SU-DHL-6 (cell line): ENCODE measurements around the gene EFCAB9.
"Not testable (repeated sequence)": the region's sequence is repeated elsewhere in the genome, so short reads cannot be mapped to it uniquely, and the experiment has no call there.

Experiments used
- H2AFZ ChIP-seq: fragments of 200-600 bp; sonication (generic); 2 replicates; pipeline ENCODE4 v1.6.1; 2014; ENCODE audit warnings: low read depth, mild to moderate bottlenecking, moderate library complexity, mixed read lengths, antibody characterized with exemption, low read length; ENCODE audit not compliant: severe bottlenecking
- H3F3A ChIP-seq: fragments of 200-600 bp; shearing (Covaris generic); 2 replicates; pipeline ENCODE4 v1.6.0; 2016; ENCODE audit warnings: antibody characterized with exemption, mild to moderate bottlenecking; ENCODE audit not compliant: insufficient read depth
- H3K27ac ChIP-seq: fragments of 200-600 bp; sonication (generic); 2 replicates; pipeline ENCODE4 v1.5.1; 2016; ENCODE audit warnings: low read depth, mild to moderate bottlenecking, low read length, moderate library complexity, mixed read lengths
- H3K27me3 ChIP-seq: fragments of 200-600 bp; sonication (generic), shearing (Covaris generic); 2 replicates; pipeline ENCODE4 v1.6.0; 2014; ENCODE audit warnings: mild to moderate bottlenecking, low read length
- H3K36me3 ChIP-seq: fragments of 200-600 bp; sonication (generic); 2 replicates; pipeline ENCODE4 v1.6.1; 2014; ENCODE audit warnings: mild to moderate bottlenecking, low read length, mixed read lengths
- H3K4me2 ChIP-seq: fragments of 300-600, 200-600 bp; shearing (Covaris generic), sonication (generic); 2 replicates; pipeline ENCODE4 v1.6.0; 2014; ENCODE audit warnings: low read length, low read depth, mild to moderate bottlenecking; ENCODE audit not compliant: poor library complexity, severe bottlenecking
- H3K4me3 ChIP-seq: fragments of 200-600 bp; sonication (generic); 2 replicates; pipeline ENCODE4 v1.5.1; 2014; ENCODE audit warnings: antibody characterized with exemption, low read length, mild to moderate bottlenecking, mixed read lengths; ENCODE audit not compliant: insufficient read depth, poor library complexity, severe bottlenecking
- H3K79me2 ChIP-seq: fragments of 200-600 bp; sonication (generic); 2 replicates; pipeline ENCODE4 v1.6.1; 2014; ENCODE audit warnings: mild to moderate bottlenecking, low read length, moderate library complexity; ENCODE audit not compliant: insufficient read depth
- H3K9ac ChIP-seq: fragments of 200-600 bp; sonication (generic); 2 replicates; pipeline ENCODE4 v1.7.0; 2014; ENCODE audit warnings: mild to moderate bottlenecking, low read length
- H3K9me2 ChIP-seq: fragments of 200-600 bp; sonication (generic); replicated peaks from 2 replicates; pipeline ENCODE4 v1.6.1; 2014; ENCODE audit warnings: low read length; ENCODE audit not compliant: insufficient read depth
- H3K9me3 ChIP-seq: fragments of 200-600 bp; sonication (generic); 2 replicates; pipeline ENCODE4 v1.6.1; 2014; ENCODE audit warnings: low read length, mixed read lengths; ENCODE audit not compliant: insufficient read depth
- H4K20me1 ChIP-seq: fragments of 200-600 bp; sonication (generic); 2 replicates; pipeline ENCODE4 v1.6.1; 2014; ENCODE audit warnings: low read depth, mild to moderate bottlenecking, antibody characterized with exemption, low read length, moderate library complexity, mixed read lengths
- EZH2phosphoT487 ChIP-seq: fragments of 200-600 bp; sonication (generic), shearing (Covaris generic); conservative IDR thresholded peaks from 2 replicates; pipeline ENCODE4 v1.6.1; 2018; ENCODE audit warnings: mild to moderate bottlenecking, antibody characterized with exemption, low read length, moderate library complexity, mixed read lengths
- TF ChIP-seq, protein P1 (sequence below): fragments of 200-600 bp; sonication (generic); IDR thresholded peaks from one replicate; pipeline ENCODE4 v1.5.1; 2017; ENCODE audit warnings: antibody characterized with exemption, mild to moderate bottlenecking, low read length, moderate library complexity; ENCODE audit not compliant: insufficient read depth, poor library complexity, severe bottlenecking

The EFCAB9 gene

DNA sequence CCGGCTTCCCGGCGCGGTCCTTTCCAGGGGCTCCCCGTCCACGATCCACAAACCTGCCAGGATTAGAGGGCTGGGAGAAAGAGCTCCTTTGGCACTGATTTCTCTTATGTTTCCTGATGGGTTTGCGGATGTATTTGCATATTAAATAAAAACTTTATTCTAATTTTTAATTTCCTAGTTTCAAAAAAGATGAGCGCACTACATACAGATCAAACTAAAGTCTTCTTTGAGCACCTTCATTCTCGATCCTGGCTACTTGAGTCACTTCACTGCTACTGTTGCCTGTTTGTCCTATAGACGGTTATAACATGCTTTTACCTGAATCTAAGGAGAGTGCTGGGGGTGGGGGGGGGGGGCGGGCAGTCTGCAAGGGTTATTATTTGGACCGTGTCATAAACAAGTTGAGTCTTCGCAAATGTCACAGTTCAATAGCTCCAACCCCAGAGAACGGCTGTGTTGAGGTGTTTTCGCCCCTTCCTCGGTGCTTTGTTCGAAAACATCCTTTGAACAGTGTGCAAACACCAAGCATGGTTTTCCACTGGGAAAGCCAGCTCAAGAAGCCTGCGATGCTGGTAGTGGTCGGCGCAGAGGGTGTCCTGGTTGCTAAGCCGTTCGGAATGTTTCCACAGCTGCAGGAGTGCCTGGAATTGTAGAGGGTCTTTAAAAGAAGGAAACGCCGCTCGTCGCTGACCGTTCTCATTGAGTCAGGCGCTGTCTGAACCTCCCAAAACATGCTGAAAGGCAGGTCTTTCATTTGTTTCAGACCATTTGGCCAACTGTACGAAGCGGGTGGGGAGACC lies 4.9 kb upstream of the EFCAB9 start:
- no peaks in the 10 kb centered on the region for H3K9me3 ChIP-seq
- peak overlapping the region; percentile 87 for H2AFZ ChIP-seq
- H3K4me3 ChIP-seq = peak overlapping the region; percentile 66
- no peak overlapping the region for H3K27ac ChIP-seq
- H3K79me2 ChIP-seq = peaks cover 38% of the 10 kb centered on the region
- no peaks in the 10 kb centered on the region for H3F3A ChIP-seq
- TF ChIP-seq, protein P1, sequence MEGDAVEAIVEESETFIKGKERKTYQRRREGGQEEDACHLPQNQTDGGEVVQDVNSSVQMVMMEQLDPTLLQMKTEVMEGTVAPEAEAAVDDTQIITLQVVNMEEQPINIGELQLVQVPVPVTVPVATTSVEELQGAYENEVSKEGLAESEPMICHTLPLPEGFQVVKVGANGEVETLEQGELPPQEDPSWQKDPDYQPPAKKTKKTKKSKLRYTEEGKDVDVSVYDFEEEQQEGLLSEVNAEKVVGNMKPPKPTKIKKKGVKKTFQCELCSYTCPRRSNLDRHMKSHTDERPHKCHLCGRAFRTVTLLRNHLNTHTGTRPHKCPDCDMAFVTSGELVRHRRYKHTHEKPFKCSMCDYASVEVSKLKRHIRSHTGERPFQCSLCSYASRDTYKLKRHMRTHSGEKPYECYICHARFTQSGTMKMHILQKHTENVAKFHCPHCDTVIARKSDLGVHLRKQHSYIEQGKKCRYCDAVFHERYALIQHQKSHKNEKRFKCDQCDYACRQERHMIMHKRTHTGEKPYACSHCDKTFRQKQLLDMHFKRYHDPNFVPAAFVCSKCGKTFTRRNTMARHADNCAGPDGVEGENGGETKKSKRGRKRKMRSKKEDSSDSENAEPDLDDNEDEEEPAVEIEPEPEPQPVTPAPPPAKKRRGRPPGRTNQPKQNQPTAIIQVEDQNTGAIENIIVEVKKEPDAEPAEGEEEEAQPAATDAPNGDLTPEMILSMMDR = no peak
- TF ChIP-seq EZH2phosphoT487 = no peak
- H4K20me1 ChIP-seq = no peaks in the 10 kb centered on the region
- H3K36me3 ChIP-seq = no peaks in the 10 kb centered on the region
- H3K9ac ChIP-seq = peak overlapping the region; percentile 91
- no peaks in the 10 kb centered on the region for H3K27me3 ChIP-seq
- H3K9me2 ChIP-seq = no peaks in the 10 kb centered on the region
- peak overlapping the region; percentile 77 for H3K4me2 ChIP-seq

DNA sequence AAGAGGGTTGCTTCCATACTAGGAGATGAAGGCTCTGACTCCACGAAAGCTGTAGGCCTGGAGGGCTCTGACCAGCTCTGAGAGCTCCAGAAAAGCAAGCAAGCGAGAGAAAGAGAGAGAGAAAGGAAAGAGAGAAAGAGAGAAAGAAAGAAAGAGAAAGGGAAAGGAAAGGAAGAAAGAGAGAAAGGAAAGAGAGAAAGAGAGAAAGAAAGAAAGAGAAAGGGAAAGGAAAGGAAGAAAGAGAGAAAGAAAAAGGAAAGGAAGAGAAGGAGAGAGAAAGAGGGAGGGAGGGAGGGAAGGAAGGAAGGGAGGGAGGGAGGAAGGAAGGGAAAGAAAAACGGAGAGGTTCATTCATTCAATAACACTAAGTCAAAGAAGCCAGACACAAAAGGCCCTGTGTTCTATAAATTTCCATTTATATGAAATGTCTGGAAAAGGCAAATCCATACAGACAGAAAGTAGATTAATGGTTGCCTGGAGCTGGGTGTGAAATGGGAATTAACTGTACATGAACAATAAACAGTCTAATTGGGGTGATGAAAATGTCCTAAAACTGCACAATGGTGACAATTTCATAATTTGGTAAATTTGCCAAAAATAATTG lies 4.2 kb upstream of the EFCAB9 start:
- H3K27me3 ChIP-seq = no peaks in the 10 kb centered on the region
- H3K4me3 ChIP-seq = no peak overlapping the region
- no peak for TF ChIP-seq EZH2phosphoT487
- TF ChIP-seq, protein P1 = no peak
- no peak overlapping the region for H3K4me2 ChIP-seq
- no peaks in the 10 kb centered on the region for H3K9me2 ChIP-seq
- H3K27ac ChIP-seq = no peak overlapping the region
- no peaks in the 10 kb centered on the region for H3K9me3 ChIP-seq
- no peaks in the 10 kb centered on the region for H3K36me3 ChIP-seq
- no peak overlapping the region for H3K9ac ChIP-seq
- H4K20me1 ChIP-seq = no peaks in the 10 kb centered on the region
- H3K79me2 ChIP-seq = peaks cover 31% of the 10 kb centered on the region
- no peak overlapping the region for H2AFZ ChIP-seq
- H3F3A ChIP-seq = no peaks in the 10 kb centered on the region

DNA sequence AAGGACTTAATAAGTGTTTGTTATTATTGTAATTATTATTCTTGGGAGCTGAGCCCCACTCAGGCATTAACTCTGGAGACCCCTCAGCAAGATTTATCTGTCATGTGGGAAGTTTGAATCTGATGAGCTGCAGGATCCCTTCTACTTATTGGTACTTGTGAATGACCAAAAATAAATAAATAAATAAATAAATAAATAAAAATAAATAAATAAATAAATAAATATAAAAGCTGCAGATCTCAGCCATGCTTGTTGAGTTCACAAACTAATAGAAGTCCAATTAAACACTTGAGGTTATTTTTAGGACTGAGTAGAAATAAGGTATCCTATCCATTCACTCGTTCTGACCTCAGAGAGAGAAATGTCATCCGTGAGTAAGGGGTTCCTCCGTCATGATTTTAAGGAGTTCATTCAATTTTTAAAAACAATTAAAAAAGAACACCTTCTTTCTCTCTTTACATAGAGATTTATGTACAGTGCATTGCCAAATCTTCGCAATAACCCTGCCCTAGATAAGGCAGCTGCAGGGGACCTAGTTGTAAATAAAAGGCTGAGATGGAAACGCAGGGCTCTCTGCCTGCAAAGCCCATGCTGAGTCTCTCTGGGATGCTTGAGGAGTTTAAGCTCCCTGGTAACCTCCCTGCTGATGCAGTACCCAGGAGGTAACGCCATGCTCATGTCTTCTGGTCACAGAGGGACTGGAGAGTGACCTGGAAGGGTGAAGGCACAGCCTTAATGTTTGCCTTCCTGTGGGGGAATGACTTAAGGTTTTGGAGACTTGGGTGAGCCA lies 1.2 kb downstream of the EFCAB9 start:
- Histone ChIP-seq H3K4me2 (no peak overlapping the region), H3K9ac (no peak overlapping the region), H3K36me3 (no peaks in the 10 kb centered on the region), H3K27me3 (no peaks in the 10 kb centered on the region), H4K20me1 (no peaks in the 10 kb centered on the region), H3K4me3 (no peak overlapping the region), H3K79me2 (no peaks in the 10 kb centered on the region), H2AFZ (no peak overlapping the region), H3F3A (no peaks in the 10 kb centered on the region), H3K9me3 (no peaks in the 10 kb centered on the region), H3K9me2 (no peaks in the 10 kb centered on the region), H3K27ac (no peak overlapping the region)
- TF ChIP-seq, protein P1 = no peak
- no peak for TF ChIP-seq EZH2phosphoT487

DNA sequence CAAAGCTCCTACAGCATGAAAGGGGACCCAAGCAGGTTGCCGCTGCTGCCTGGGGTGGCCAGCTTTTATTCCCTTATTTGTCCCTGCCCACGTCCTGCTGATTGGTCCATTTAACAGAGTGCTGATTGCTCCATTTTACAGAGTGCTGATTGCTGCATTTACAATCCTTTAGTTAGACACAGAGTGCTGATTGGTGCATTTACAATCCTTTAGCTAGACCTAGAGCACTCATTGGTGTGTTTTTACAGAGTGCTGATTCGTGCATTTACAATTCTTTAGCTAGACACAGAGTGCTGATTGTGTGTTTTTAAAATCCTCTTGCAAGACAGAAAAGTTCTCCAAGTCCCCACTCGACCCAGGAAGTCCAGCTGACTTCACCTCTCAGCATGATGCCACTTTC lies 3.8 kb downstream of the EFCAB9 start:
- H3K9me3 ChIP-seq, H3K9me2 ChIP-seq, H3K36me3 ChIP-seq, H3K27ac ChIP-seq, H3K27me3 ChIP-seq, H3F3A ChIP-seq, H4K20me1 ChIP-seq, H3K4me2 ChIP-seq, H3K4me3 ChIP-seq, H3K79me2 ChIP-seq, H3K9ac ChIP-seq, H2AFZ ChIP-seq: not testable (repeated sequence)
